ENCODE data around the gene ATP5F1D. TPM values are rescaled to one million over a fixed set of nuclear protein-coding genes. Genes with fewer than 3 reads are reported as not detected.

Gene ATP5F1D
- total and polyA plus RNA-seq, 2 of the 13 experiments (the other 11 are each of a cell fraction or from before 2014, with no cell fraction given) = 39.4 to 78.7 TPM

- TF ChIP-seq CSRNP2 (CRISPR knock-in tag; conservative IDR thresholded peaks at IDR 0.05; ENCODE audit: low read depth) (no peak), NPAS2 (CRISPR knock-in tag; IDR thresholded peaks at IDR 0.05; ENCODE audit: borderline replicate concordance) (no peak), ZNF607 (CRISPR knock-in tag; IDR thresholded peaks at IDR 0.05; ENCODE audit: borderline replicate concordance) (no peak), ZNF562 (CRISPR knock-in tag; IDR thresholded peaks at IDR 0.05; ENCODE audit: borderline replicate concordance) (no peak), ZEB1 (IDR thresholded peaks at IDR 0.05; ENCODE audit: insufficient replicate concordance, low read depth) (no peak), ZNF614 (CRISPR knock-in tag; IDR thresholded peaks at IDR 0.05; ENCODE audit: borderline replicate concordance) (no peak), IRF1 (CRISPR knock-in tag; IDR thresholded peaks at IDR 0.05; ENCODE audit: low read depth) (no peak), TERF1 (CRISPR knock-in tag; IDR thresholded peaks at IDR 0.05) (no peak), ZFP82 (CRISPR knock-in tag; IDR thresholded peaks at IDR 0.05; ENCODE audit: borderline replicate concordance) (no peak), MAFG (CRISPR knock-in tag; IDR thresholded peaks at IDR 0.05) (no peak), TCF12 (IDR thresholded peaks at IDR 0.05) (no peak), TCF12 (CRISPR knock-in tag; IDR thresholded peaks at IDR 0.05) (no peak), ARID2 (CRISPR knock-in tag; IDR thresholded peaks at IDR 0.05; ENCODE audit: borderline replicate concordance) (no peak), ADNP (CRISPR knock-in tag; IDR thresholded peaks at IDR 0.05) (no peak), ZBTB7A (CRISPR knock-in tag; IDR thresholded peaks at IDR 0.05) (peak; percentile 62; the same call in 1 of the 2 replicates), ZNF770 (CRISPR knock-in tag; IDR thresholded peaks at IDR 0.05) (no peak), PHF21A (CRISPR knock-in tag; IDR thresholded peaks at IDR 0.05) (no peak), ZSCAN12 (CRISPR knock-in tag; IDR thresholded peaks at IDR 0.05) (no peak), MBNL3 (CRISPR knock-in tag; conservative IDR thresholded peaks at IDR 0.05) (no peak), CENPX (CRISPR knock-in tag; IDR thresholded peaks at IDR 0.05) (no peak), PHF20 (CRISPR knock-in tag; IDR thresholded peaks at IDR 0.05) (no peak)
Measured at GRCh38 chr19:1220976-1221903, 20.3 kb upstream of the ATP5F1D start (continued).

Data from HepG2 (cell line).